Measurements from ENCODE around the gene PTK6.
"Not testable (repeated sequence)": the region's sequence is repeated elsewhere in the genome, so short reads cannot be mapped to it uniquely, and the experiment has no call there.

PTK6 gene

DNA sequence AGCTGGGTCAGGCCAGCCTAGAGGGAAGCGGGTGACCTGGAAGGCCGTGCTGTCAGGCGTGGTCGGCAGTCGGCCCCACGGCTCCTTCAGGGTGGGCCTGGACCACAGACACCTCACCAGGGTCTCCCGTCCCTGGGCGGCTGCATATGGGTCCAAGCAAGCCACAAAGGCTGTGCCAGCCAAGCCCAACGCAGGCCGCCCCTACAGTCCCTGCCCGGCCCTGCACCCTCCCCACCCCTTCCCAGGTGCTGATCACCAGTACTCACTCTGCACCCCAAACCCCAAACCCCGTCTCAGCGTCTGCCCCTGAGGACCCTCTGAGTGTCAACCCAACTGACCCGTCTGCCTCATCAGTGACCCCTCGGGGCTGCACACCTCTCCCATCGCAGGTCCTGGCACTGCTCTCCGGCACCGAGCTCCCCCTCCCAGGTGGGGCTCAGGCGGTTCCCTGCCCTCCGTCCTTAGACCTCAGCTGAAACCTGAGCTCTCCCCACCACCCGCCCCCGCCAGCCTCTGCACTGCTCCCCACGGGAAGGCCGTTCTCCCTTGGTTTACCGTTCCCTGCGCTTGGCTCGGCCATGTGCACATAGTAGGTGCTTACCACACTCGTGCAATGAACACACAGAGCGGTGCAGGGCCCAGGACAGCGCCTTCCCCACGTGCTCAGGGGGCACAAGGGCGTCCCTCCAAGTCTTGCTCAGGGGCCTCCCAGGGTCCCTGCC is 18.1 kb downstream of the PTK6 start:
- peak overlapping the region; percentile 81 for H3K4me3 ChIP-seq (replicated peaks; ENCODE audit: low read depth, low read length)
- DNase-seq (ENCODE audit: low read depth): no peak
- TF ChIP-seq, protein P1, sequence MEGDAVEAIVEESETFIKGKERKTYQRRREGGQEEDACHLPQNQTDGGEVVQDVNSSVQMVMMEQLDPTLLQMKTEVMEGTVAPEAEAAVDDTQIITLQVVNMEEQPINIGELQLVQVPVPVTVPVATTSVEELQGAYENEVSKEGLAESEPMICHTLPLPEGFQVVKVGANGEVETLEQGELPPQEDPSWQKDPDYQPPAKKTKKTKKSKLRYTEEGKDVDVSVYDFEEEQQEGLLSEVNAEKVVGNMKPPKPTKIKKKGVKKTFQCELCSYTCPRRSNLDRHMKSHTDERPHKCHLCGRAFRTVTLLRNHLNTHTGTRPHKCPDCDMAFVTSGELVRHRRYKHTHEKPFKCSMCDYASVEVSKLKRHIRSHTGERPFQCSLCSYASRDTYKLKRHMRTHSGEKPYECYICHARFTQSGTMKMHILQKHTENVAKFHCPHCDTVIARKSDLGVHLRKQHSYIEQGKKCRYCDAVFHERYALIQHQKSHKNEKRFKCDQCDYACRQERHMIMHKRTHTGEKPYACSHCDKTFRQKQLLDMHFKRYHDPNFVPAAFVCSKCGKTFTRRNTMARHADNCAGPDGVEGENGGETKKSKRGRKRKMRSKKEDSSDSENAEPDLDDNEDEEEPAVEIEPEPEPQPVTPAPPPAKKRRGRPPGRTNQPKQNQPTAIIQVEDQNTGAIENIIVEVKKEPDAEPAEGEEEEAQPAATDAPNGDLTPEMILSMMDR (IDR thresholded peaks at IDR 0.05; ENCODE audit: low read length, missing control alignments): no peak

DNA sequence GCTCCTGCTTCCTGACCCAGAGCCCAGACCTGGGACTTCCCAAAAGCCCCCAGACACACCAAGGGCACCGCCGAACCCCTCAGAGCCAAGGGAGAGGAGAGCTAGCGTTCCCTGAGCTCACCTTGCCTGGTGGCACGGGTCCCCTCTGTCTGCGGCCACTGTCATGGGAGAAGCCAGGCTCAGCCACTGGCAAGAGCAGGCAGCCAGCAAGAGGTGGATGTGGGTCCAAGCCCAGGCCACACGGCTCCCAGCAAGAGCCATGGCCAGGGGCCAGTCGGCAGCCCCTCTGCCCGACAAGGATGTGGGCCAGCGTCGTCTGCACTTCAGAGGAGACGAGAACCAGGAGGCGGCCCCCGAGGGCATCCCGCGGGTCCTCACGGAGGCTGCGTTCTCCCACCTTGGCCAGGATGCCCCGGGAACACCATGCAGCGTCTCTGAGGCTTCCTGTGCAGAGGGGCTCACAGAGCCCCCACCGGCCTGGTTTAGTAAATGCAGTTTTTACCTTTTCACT is 18.8 kb downstream of the PTK6 start:
- no peak overlapping the region for H3K4me3 ChIP-seq (replicated peaks; ENCODE audit: low read depth, low read length)
- no peak for DNase-seq (ENCODE audit: low read depth)
- TF ChIP-seq, protein P1 (IDR thresholded peaks at IDR 0.05; ENCODE audit: low read length, missing control alignments): no peak

DNA sequence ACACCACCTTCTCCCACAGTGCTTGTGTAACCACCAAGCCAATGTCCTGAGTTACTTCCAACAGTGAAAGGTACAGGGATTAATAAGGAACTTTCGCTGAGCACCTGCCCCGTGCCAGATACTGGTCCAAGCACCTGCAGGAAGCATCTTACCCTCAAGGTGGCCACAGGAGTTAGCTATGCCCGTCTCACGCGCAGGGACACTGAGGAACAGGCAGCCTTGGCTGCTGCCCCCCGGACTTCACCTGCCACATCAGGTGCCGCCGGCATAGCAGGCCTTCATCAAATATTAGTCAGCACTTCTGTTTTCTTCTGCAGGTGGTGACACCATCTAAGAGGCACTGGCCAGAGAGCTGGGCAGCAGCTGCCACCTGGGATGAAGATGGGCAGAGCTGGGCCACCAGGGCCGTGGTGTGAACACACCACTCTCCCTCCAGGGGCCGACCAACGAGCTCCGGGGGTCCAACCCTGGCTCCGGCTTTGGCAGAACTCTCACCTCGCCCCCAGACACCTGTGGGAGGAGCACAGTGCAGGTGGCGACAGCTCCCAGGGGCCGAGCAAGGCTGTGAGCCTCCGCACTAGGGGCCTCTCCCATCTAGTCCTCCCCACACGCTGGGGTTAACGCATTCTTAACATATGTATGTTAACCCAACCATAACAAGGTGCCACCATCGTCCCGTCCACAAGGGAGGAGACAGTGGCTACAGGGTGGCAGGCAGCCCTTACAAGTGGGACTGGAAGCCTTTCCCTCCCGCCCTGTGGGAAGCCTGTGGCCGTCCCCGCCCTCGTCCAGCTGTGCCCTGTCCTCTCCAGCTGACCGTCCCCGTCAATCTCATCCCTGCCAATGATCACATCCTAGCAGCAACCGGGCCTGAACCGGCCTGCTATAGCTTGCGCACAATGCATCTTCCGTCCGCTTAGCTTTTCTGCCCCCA is 19.5 kb downstream of the PTK6 start:
- TF ChIP-seq, protein P1 (IDR thresholded peaks at IDR 0.05; ENCODE audit: low read length, missing control alignments): no peak
- no peak overlapping the region for H3K4me3 ChIP-seq (replicated peaks; ENCODE audit: low read depth, low read length)
- no peak for DNase-seq (ENCODE audit: low read depth)

DNA sequence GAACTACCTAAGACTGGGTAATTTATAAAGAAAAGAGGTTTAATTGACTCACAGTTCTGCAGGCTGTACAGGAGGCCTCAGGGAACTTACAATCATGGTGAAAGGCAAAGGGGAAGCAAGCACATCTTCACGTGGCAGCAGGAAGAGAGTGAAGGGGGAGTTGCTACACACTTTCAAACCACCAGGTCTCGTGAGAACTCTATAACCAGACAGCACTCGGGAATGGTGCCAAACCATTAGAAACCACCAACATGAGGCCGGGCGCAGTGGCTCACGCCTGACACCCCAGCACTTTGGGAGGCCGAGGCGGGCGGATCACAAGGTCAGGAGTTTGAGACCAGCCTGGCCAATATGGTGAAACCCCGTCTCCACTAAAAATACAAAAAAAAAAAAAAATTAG is 22.7 kb downstream of the PTK6 start:
- not testable (repeated sequence) for DNase-seq (ENCODE audit: low read depth); H3K4me3 ChIP-seq (replicated peaks; ENCODE audit: low read depth, low read length)

DNA sequence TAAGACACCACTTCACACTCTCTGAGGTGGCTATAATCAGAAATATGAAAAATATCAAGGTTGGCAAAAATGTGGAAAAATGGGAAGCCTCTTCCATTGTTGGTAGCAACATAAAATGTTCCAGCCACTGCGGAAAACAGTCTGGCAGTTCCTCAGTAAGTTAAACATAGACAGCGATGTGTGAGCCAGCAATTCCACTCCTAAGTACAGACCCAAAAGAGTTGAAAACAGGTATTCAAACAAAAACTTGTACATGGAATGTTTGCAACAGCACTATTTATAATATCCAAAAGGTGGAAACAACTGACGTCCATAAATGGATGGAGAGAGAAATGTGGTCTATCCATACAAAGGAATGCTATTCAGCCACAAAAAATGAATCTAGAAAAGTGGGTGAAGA is 24.0 kb downstream of the PTK6 start:
- TF ChIP-seq, protein P1 (IDR thresholded peaks at IDR 0.05; ENCODE audit: low read length, missing control alignments): no peak
- H3K4me3 ChIP-seq (replicated peaks; ENCODE audit: low read depth, low read length): no peak overlapping the region
- DNase-seq (ENCODE audit: low read depth): no peak

DNA sequence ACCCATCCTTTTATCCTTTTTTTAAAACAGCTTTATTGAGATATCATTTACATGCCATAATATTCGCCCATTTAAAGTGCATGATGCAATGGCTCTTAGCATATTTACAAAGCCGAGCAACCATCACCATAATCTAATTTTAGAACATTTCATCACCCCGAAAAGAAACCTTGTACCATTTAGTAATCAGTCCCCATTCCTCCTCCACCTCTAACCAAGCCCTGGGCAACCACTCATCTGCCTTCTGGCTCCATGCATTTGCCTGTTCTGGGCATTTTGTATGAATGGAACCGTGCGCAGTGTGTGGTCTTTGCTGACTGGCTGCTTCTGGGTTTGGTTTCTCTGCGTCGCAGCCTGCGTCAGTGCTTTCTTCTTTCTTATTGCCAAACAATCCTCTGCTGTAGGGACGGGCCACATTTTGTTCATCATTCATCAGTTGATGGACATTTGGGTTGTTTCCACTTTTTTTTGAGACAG is 28.1 kb downstream of the PTK6 start:
- TF ChIP-seq, protein P1 (IDR thresholded peaks at IDR 0.05; ENCODE audit: low read length, missing control alignments): no peak
- DNase-seq (ENCODE audit: low read depth): no peak

More for the DNA sequence above, 28.1 kb downstream of the PTK6 start:
- no peak overlapping the region for H3K4me3 ChIP-seq (replicated peaks; ENCODE audit: low read depth, low read length)
